WERI-Rb-1 (cell line): ENCODE results near the gene SBF1.

Experiments used
- DNase-seq: peaks from one replicate; pipeline ENCODE4 v3.0.0-alpha.2; 2020
- H3K27ac ChIP-seq: fragments of 250-450 bp; sonication (Bioruptor Pico); 2 replicates; pipeline ENCODE4 v1.5.1; 2020; ENCODE audit warnings: mild to moderate bottlenecking, moderate library complexity
- H3K27me3 ChIP-seq: fragments of 250-450 bp; sonication (Bioruptor Pico); 2 replicates; pipeline ENCODE4 v1.5.1; 2021; ENCODE audit warnings: mild to moderate bottlenecking, low read depth, moderate library complexity; ENCODE audit not compliant: insufficient read depth, severe bottlenecking
- H3K36me3 ChIP-seq: fragments of 250-450 bp; sonication (Bioruptor Pico); 2 replicates; pipeline ENCODE4 v1.5.1; 2020; ENCODE audit warnings: mild to moderate bottlenecking, moderate library complexity
- H3K4me3 ChIP-seq: 2 replicates; pipeline ENCODE4 v1.5.1; 2011; ENCODE audit warnings: low read depth, mild to moderate bottlenecking, control low read depth, low read length
- H3K9me3 ChIP-seq: fragments of 250-450 bp; sonication (Bioruptor Pico); 2 replicates; pipeline ENCODE4 v1.5.1; 2021; ENCODE audit warnings: mild to moderate bottlenecking, moderate library complexity; ENCODE audit not compliant: severe bottlenecking
- TF ChIP-seq, protein P1 (sequence below): IDR thresholded peaks from 2 replicates; pipeline ENCODE4 v1.5.1; 2011; ENCODE audit warnings: low read depth, mild to moderate bottlenecking, control low read depth, inconsistent platforms, low read length

The SBF1 gene

DNA sequence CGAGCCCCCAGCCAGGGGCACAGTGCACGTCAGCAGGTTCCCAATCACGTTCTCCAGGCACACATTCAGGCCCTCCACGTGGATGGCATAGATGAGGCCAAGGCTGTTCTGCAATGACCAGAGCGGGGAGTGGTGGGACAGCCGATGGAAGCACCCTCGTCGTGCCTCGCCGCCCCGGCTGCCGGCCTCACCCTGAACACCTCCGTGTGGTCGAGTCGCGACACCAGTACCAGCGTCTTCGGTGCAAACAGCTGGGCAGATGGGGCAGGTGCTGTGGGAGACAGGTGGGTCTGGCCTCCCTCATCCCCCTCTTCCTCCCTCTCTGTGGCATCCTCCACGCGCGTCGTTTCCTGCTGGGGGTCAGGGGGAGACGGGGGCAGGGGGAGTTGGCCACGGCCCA is 7.5 kb downstream of the SBF1 start:
- TF ChIP-seq, protein P1, sequence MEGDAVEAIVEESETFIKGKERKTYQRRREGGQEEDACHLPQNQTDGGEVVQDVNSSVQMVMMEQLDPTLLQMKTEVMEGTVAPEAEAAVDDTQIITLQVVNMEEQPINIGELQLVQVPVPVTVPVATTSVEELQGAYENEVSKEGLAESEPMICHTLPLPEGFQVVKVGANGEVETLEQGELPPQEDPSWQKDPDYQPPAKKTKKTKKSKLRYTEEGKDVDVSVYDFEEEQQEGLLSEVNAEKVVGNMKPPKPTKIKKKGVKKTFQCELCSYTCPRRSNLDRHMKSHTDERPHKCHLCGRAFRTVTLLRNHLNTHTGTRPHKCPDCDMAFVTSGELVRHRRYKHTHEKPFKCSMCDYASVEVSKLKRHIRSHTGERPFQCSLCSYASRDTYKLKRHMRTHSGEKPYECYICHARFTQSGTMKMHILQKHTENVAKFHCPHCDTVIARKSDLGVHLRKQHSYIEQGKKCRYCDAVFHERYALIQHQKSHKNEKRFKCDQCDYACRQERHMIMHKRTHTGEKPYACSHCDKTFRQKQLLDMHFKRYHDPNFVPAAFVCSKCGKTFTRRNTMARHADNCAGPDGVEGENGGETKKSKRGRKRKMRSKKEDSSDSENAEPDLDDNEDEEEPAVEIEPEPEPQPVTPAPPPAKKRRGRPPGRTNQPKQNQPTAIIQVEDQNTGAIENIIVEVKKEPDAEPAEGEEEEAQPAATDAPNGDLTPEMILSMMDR: no peak
- Histone ChIP-seq H3K36me3 (peaks cover 52% of the 10 kb centered on the region), H3K4me3 (no peak overlapping the region), H3K9me3 (no peaks in the 10 kb centered on the region), H3K27ac (no peak overlapping the region), H3K27me3 (no peaks in the 10 kb centered on the region)
- DNase-seq: no peak

DNA sequence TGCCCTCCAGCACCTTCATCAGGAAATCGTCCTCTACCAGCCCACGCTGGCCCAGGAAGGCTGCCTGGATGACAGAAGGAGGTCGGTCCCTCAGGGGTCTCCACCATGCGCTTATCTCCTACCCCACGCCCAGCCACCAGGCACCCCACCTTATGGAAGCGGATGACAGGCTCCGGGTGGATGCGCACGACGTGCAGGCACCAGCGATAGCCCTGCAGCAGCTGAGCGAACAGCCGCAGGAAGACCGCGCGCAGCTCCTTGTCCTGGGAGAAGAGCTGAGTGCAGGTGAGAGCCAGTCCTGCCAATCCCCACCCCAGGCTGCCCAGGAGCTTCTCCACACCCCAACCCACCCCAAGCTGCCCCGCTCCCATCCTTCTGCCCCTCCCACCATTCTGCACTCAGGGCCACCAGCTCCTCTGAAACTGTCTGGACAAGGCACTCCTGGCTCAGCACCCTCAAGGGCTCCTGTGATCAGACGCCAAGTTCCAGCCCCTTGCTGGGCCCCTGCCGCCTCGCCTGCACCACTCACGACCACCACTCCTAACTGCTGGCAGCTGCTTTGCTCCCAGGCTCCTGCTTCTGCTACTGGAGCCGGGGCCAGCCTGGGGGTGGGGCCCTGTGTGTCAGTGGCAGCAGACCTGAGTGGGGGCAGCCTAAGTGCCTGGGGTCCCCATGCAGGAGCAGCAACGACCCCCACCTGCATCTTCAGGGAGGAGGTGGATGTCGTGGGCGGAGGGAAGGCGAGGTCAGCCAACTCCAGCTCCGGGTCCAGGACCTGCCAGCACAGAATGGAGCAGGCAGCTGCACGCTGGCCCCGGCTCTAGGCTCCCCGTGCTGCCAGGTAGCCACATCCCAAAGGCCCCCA is 9.5 kb downstream of the SBF1 start:
- Histone ChIP-seq H3K4me3 (no peak overlapping the region), H3K9me3 (no peaks in the 10 kb centered on the region), H3K27me3 (no peaks in the 10 kb centered on the region), H3K27ac (no peak overlapping the region), H3K36me3 (peaks cover 70% of the 10 kb centered on the region)
- TF ChIP-seq, protein P1: no peak
- no peak for DNase-seq

- H3K27me3 ChIP-seq: no peaks in the 10 kb centered on the region
- no peaks in the 10 kb centered on the region for H3K9me3 ChIP-seq
- H3K36me3 ChIP-seq: peaks cover 79% of the 10 kb centered on the region
Observed at GRCh38 chr22:50464451-50464850, 10.4 kb downstream of the SBF1 start.

DNA sequence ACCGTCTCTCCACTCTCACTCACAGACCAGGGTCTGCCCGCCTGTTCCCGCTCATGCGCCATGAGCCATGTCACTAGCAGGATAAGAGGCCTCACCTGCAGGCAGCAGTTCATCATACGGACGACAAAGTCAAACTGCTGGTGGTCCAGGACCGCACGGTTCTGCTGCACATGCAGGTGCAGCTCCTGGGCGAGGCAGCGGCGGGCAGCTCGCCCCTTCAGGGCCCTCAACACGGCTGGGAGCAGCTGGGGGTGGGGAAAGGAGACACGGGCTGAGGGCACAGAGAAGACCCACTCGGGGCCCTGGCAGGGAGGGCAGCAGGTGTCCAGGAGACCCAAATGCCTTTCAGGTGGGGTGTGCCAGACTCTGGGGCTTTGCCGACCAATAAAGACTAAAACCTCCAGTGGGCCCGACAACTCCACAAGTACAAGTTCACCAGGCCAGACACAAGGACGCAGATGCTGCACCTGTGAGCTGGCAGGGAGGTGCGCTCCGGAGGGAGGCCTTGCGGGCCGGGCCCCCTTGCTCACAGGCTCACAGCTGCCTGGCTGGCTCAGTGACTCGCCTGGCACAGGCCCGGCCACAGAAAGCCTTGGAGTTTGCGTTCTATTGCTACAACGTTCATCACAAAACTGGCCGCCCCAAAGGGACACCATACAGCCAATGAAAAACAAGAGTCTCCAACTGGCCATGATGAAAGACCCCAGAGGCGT is 11.5 kb downstream of the SBF1 start:
- Histone ChIP-seq H3K27me3 (no peaks in the 10 kb centered on the region), H3K9me3 (no peaks in the 10 kb centered on the region), H3K27ac (no peak overlapping the region), H3K36me3 (peaks cover 90% of the 10 kb centered on the region), H3K4me3 (no peak overlapping the region)
- no peak for DNase-seq
- TF ChIP-seq, protein P1: no peak

More at GRCh38 chr22:50464451-50464850, 10.4 kb downstream of the SBF1 start:
- Histone ChIP-seq H3K4me3 (no peak overlapping the region), H3K27ac (no peak overlapping the region)
- TF ChIP-seq, protein P1: no peak
- DNase-seq: no peak

GRCh38 chr22:50461979-50462540 is 12.8 kb downstream of the SBF1 start:
- TF ChIP-seq, protein P1: no peak
- no peaks in the 10 kb centered on the region for H3K27me3 ChIP-seq
- no peak overlapping the region for H3K4me3 ChIP-seq
- no peaks in the 10 kb centered on the region for H3K9me3 ChIP-seq
- no peak for DNase-seq
- H3K27ac ChIP-seq: no peak overlapping the region
- peaks cover 92% of the 10 kb centered on the region for H3K36me3 ChIP-seq
